ENCODE measurements around the gene PHF11. TPM values are rescaled to one million over a fixed set of nuclear protein-coding genes. Genes with fewer than 3 reads are reported as not detected.

PHF11 gene
- total and polyA plus RNA-seq, 4 donors, result 40.4 to 76.2 (median 46.3) TPM

- Histone ChIP-seq H3K27ac (ENCODE audit: low read depth in 1 of 2, low read length in 1 of 2) (no peak overlapping the region), H3K9ac (ENCODE audit: insufficient read depth in 1 of 2, low read length in 2 of 2) (no peak overlapping the region), H3K4me3 (no peak overlapping the region), H3K36me3 (ENCODE audit: control insufficient read depth in 4 of 4, insufficient read depth in 4 of 4, low read length in 4 of 4) (peaks cover 10 to 39% (median 21%) of the 10 kb centered on the region in 4 donors), H3K9me3 (ENCODE audit: control insufficient read depth in 4 of 4, insufficient read depth in 3 of 4, low read length in 3 of 4) (peaks cover 0 to 3% (median 0%) of the 10 kb centered on the region in 4 donors), H3K27me3 (ENCODE audit: control insufficient read depth in 3 of 3, insufficient read depth in 3 of 3, low read length in 2 of 3) (no peaks in the 10 kb centered on the region), H3K4me1 (ENCODE audit: control insufficient read depth in 5 of 5, insufficient read depth in 5 of 5, low read length in 5 of 5) (peaks cover 0 to 3% (median 0%) of the 10 kb centered on the region in 5 donors)
- no peak for ATAC-seq (ENCODE audit: insufficient read depth, low FRiP score)
- no peak for DNase-seq
- 88 to 95% methylated on average over 1 of the region's 1 CpG for WGBS, 2 donors
- TF ChIP-seq CTCF (IDR thresholded peaks at IDR 0.05; ENCODE audit: control extremely low read depth, extremely low read depth), result no peak
Measured at GRCh38 chr13:49459580-49459979, 36.2 kb upstream of the PHF11 start.

DNA sequence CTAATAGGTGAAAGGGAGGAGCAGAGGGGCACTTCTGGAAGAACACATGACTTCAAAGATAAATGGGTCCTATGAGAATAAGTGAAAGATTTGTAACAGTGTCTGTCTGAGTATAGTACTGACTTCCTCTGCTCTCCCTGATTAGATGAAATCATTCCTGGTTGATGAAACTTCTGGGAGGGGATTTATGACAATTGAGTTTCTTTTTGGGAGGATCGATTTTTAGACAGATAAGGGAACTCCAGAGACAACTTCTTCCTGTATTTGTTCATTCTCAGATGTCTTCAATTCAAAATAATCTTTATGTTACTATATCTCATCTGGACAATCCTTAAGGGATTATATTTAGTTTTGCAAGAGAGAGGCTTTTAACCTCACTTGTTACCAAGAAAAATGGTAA is 31.7 kb upstream of the PHF11 start:
- no peaks in the 10 kb centered on the region for H3K4me1 ChIP-seq (ENCODE audit: control insufficient read depth in 5 of 5, insufficient read depth in 5 of 5, low read length in 5 of 5)
- H3K9ac ChIP-seq (ENCODE audit: insufficient read depth in 1 of 2, low read length in 2 of 2), result no peak overlapping the region
- H3K4me3 ChIP-seq, result no peak overlapping the region
- ATAC-seq (ENCODE audit: insufficient read depth, low FRiP score), result no peak
- TF ChIP-seq CTCF (IDR thresholded peaks at IDR 0.05; ENCODE audit: control extremely low read depth, extremely low read depth), result no peak
- 84 to 90% methylated on average over 1 of the region's 1 CpG for WGBS, 2 donors
- peaks cover 0 to 3% (median 0%) of the 10 kb centered on the region in 4 donors for H3K9me3 ChIP-seq (ENCODE audit: control insufficient read depth in 4 of 4, insufficient read depth in 3 of 4, low read length in 3 of 4)
- H3K27me3 ChIP-seq (ENCODE audit: control insufficient read depth in 3 of 3, insufficient read depth in 3 of 3, low read length in 2 of 3), result no peaks in the 10 kb centered on the region
- peaks cover 10 to 43% (median 27%) of the 10 kb centered on the region in 4 donors for H3K36me3 ChIP-seq (ENCODE audit: control insufficient read depth in 4 of 4, insufficient read depth in 4 of 4, low read length in 4 of 4)
- no peak for DNase-seq
- H3K27ac ChIP-seq (ENCODE audit: low read depth in 1 of 2, low read length in 1 of 2), result no peak overlapping the region

- Histone ChIP-seq H3K27me3 (ENCODE audit: control insufficient read depth in 3 of 3, insufficient read depth in 3 of 3, low read length in 2 of 3) (no peaks in the 10 kb centered on the region), H3K4me1 (ENCODE audit: control insufficient read depth in 5 of 5, insufficient read depth in 5 of 5, low read length in 5 of 5) (no peaks in the 10 kb centered on the region), H3K36me3 (ENCODE audit: control insufficient read depth in 4 of 4, insufficient read depth in 4 of 4, low read length in 4 of 4) (peaks cover 10 to 43% (median 28%) of the 10 kb centered on the region in 4 donors), H3K4me3 (no peak overlapping the region), H3K9ac (ENCODE audit: insufficient read depth in 1 of 2, low read length in 2 of 2) (no peak overlapping the region), H3K9me3 (ENCODE audit: control insufficient read depth in 4 of 4, insufficient read depth in 3 of 4, low read length in 3 of 4) (peaks cover 0 to 3% (median 0%) of the 10 kb centered on the region in 4 donors), H3K27ac (ENCODE audit: low read depth in 1 of 2, low read length in 1 of 2) (peak overlapping the region in 1 of 2 donors; percentile 40)
- ATAC-seq (ENCODE audit: insufficient read depth, low FRiP score), result peak; percentile 27
- no peak for DNase-seq
- TF ChIP-seq CTCF (IDR thresholded peaks at IDR 0.05; ENCODE audit: control extremely low read depth, extremely low read depth), result no peak
- WGBS, 2 donors, result 81 to 90% methylated on average over 4 of the region's 4 CpGs
Measured at GRCh38 chr13:49464621-49465325, 31.0 kb upstream of the PHF11 start.
